Esophagus muscularis mucosa (tissue), 4 donors: ENCODE measurements around the gene PSMD7. TPM values are rescaled to one million over a fixed set of nuclear protein-coding genes. Genes with fewer than 3 reads are reported as not detected.

ENCODE experiments used
- DNase-seq: peaks from one replicate; pipeline ENCODE4 v3.0.0-alpha.2; 2017; ENCODE audit errors: extremely low spot score
- H3K27ac ChIP-seq, 4 donors: fragments of 200-600 bp; sonication (generic); replicated peaks in 1 of 4; 1 replicate in 3 of 4; 2 replicates in 1 of 4; pipeline ENCODE4 v1.5.1; 2016 to 2019; ENCODE audit warnings: mild to moderate bottlenecking in 1 of 4
- H3K27me3 ChIP-seq, 4 donors: fragments of 200-600 bp; sonication (generic); one replicate each; pipeline versions ENCODE4 v1.5.1 to v1.6.0; 2016 to 2019
- H3K36me3 ChIP-seq, 4 donors: fragments of 200-600 bp; sonication (generic); one replicate each; pipeline ENCODE4 v1.5.1; 2016 to 2019
- H3K4me1 ChIP-seq, 4 donors: fragments of 200-600 bp; sonication (generic); one replicate each; pipeline ENCODE4 v1.5.1; 2016 to 2019
- H3K4me3 ChIP-seq, 4 donors: fragments of 200-600 bp; sonication (generic); 1 replicate in 2 of 4; 2 replicates in 2 of 4; pipeline ENCODE4 v1.5.1; 2016 to 2019; ENCODE audit warnings: mild to moderate bottlenecking in 4 of 4, moderate library complexity in 1 of 4
- H3K9me3 ChIP-seq, 4 donors: fragments of 200-600 bp; sonication (generic); 1 replicate in 3 of 4; 2 replicates in 1 of 4; pipeline ENCODE4 v1.5.1; 2016 to 2019
- EP300 ChIP-seq: sonication (generic); formaldehyde crosslinking; IDR thresholded peaks from one replicate; pipeline ENCODE4 v1.6.1; 2017; ENCODE audit warnings: antibody characterized with exemption
- POLR2A ChIP-seq: fragments of 450-650 bp; IDR thresholded peaks from one replicate; pipeline ENCODE4 v1.6.1; 2017; ENCODE audit warnings: antibody characterized with exemption, moderate library complexity, mild to moderate bottlenecking, low read depth
- POLR2AphosphoS5 ChIP-seq, 2 donors: sonication (generic); formaldehyde crosslinking; IDR thresholded peaks; one replicate each; pipeline ENCODE4 v1.6.1; 2017; ENCODE audit warnings: antibody characterized with exemption in 2 of 2
- WGBS: methylation state at CpG from one replicate; pipeline ENCODE4 v1.1.5; 2018; 5-methylcytosine and 5-hydroxymethylcytosine counted together
- intact Hi-C: fragments of 100-400 bp; cut with DNase I; formaldehyde crosslinking; loops from one replicate; pipeline ENCODE4 v1.15.1; 2023
- total RNA-seq, 4 donors: library from RNA; depleted of rRNA; stranded (reverse); fragments of >200 nt; gene quantifications; one replicate each; pipeline versions ENCODE4 v1.1.0 to v1.2.1, GENCODE V29; 2016
- TF ChIP-seq, protein P1 (sequence below), 3 experiments: fragments of 200-600 bp in 2 of 3; fragments of 450-650 bp in 1 of 3; sonication (generic) in 2 of 3; IDR thresholded peaks; one replicate each; pipeline ENCODE4 v1.5.1; 2017 to 2019; ENCODE audit warnings: antibody characterized with exemption in 3 of 3, mild to moderate bottlenecking in 2 of 3, moderate library complexity in 1 of 3

Gene PSMD7
- total RNA-seq, 4 donors from 2014 or later = 75.6 to 94.4 (median 87.7) TPM

DNA sequence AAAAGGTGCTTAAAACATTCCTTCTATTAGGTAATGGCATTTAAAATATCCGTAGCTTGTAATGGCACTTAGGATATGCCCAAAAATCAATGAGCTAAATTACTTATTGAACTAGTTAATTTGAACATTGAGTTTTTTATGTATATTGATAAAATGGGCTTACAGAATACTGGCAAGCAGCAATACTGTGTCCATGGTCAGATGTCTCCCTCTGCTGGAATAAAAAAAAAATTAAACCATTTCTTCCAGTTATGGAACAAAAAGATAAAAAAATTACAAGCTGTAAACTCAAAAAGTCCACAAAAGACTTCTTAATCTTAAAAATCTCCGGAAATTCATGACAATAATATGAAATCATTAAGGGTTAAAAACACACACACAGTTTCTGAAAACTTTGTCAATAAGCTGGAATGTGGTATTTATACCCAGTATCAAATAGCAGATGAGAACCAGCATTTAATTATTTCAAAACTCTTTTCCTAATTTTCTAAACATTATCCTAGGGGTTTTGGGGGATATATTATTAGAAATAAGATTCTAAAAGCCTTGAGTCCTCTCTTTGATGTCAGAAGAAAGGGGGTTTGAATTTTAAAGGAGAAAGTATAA lies 21.5 kb upstream of the PSMD7 start:
- intact Hi-C loops = loop anchor here (10.0 kb wide), 1 partner anchor 210 kb away; no protein-coding TSS in a partner anchor

DNA sequence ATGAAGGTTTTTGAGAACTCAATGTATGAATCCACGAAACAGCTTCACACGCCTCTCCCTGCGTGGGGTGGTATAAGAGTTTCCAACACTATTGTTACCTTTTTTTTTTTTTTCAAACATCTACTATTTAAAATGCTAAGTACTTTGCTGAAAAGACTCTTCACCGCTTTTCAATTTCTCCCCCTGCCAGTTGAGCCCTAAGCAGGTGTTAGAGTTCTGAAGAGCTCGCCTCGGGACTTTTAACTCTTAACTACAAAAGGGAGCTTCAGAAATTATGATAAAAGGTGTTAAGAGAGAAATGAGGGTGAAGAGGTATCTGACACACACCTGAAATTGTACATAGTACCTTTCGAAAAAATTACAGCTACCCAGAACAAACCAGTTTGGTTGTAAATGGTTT lies 20.9 kb upstream of the PSMD7 start:
- Histone ChIP-seq H3K27me3 (no peaks in the 10 kb centered on the region), H3K4me1 (no peaks in the 10 kb centered on the region), H3K27ac (no peak overlapping the region), H3K9me3 (no peaks in the 10 kb centered on the region), H3K36me3 (no peaks in the 10 kb centered on the region), H3K4me3 (no peak overlapping the region)
- no peak for DNase-seq
- WGBS = 65% methylated on average over 7 of the region's 7 CpGs
- intact Hi-C loops = loop anchor here (10.0 kb wide), 1 partner anchor 211 kb away; no protein-coding TSS in a partner anchor
- TF ChIP-seq EP300 = no peak
- no peak for TF ChIP-seq POLR2A
- TF ChIP-seq, protein P1, sequence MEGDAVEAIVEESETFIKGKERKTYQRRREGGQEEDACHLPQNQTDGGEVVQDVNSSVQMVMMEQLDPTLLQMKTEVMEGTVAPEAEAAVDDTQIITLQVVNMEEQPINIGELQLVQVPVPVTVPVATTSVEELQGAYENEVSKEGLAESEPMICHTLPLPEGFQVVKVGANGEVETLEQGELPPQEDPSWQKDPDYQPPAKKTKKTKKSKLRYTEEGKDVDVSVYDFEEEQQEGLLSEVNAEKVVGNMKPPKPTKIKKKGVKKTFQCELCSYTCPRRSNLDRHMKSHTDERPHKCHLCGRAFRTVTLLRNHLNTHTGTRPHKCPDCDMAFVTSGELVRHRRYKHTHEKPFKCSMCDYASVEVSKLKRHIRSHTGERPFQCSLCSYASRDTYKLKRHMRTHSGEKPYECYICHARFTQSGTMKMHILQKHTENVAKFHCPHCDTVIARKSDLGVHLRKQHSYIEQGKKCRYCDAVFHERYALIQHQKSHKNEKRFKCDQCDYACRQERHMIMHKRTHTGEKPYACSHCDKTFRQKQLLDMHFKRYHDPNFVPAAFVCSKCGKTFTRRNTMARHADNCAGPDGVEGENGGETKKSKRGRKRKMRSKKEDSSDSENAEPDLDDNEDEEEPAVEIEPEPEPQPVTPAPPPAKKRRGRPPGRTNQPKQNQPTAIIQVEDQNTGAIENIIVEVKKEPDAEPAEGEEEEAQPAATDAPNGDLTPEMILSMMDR (IDR thresholded peaks at IDR 0.05) = no peak
- TF ChIP-seq POLR2AphosphoS5 (IDR thresholded peaks at IDR 0.05) = no peak

More for the DNA sequence above, 21.5 kb upstream of the PSMD7 start:
- no peak for DNase-seq
- TF ChIP-seq, protein P1 (IDR thresholded peaks at IDR 0.05) = peak in 2 of 3 experiments; percentile 36 to 42
- TF ChIP-seq POLR2AphosphoS5 (IDR thresholded peaks at IDR 0.05) (no peak), POLR2A (no peak), EP300 (no peak)
- no peak overlapping the region for H3K27ac ChIP-seq
- H3K4me1 ChIP-seq = no peaks in the 10 kb centered on the region
- no peak overlapping the region for H3K4me3 ChIP-seq
- no peaks in the 10 kb centered on the region for H3K27me3 ChIP-seq
- H3K36me3 ChIP-seq = no peaks in the 10 kb centered on the region
- WGBS = 35% methylated on average over 2 of the region's 2 CpGs
- H3K9me3 ChIP-seq = no peaks in the 10 kb centered on the region

DNA sequence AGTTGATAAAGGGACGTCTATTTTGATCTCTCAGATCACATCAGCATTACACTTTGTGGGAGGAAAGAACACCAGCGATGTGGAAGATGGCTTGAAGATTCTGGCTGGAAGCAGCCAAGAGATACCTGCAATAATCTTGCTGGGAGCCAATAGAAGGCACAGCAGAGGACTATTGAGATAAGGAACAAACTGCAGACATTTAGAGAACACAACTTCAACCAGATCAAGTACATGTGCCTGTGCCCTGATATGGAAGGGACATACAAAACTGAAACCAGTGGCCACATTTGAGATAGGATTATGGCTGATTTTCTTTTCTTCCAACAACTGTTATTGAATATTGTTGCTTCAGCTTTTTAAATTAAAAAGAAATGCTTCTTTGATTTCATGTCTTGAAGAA lies 18.6 kb upstream of the PSMD7 start:
- no peak overlapping the region for H3K27ac ChIP-seq
- TF ChIP-seq POLR2AphosphoS5 (IDR thresholded peaks at IDR 0.05) (no peak), EP300 (no peak), POLR2A (no peak)
- TF ChIP-seq, protein P1 (IDR thresholded peaks at IDR 0.05) = no peak
- WGBS = 68% methylated on average over 2 of the region's 2 CpGs
- intact Hi-C loops = loop anchor here (10.0 kb wide), 1 partner anchor 213 kb away; no protein-coding TSS in a partner anchor
- H3K4me3 ChIP-seq = no peak overlapping the region
- H3K4me1 ChIP-seq = no peaks in the 10 kb centered on the region
- H3K36me3 ChIP-seq = no peaks in the 10 kb centered on the region
- H3K27me3 ChIP-seq = no peaks in the 10 kb centered on the region
- no peaks in the 10 kb centered on the region for H3K9me3 ChIP-seq
- DNase-seq = no peak

DNA sequence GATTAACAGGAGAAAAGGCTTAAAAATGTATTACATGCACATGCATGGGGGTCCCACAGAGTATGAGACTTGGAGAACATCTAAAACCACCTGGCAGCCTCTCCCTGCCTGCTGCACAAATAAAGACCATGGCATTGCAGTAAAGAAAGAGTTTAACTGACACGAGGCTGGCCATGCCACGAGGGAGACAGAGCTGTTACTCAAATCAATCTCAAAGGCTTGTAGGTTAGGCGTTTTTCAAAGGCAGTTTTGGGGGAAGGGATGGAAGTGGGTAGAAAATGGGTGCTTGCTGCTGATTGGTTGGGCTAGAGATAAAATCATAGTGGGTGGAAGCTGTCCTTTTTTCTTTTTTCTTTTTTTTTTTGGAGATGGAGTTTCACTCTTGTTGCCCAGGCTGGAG lies 17.3 kb upstream of the PSMD7 start:
- DNase-seq = no peak
- TF ChIP-seq EP300 (no peak), POLR2AphosphoS5 (IDR thresholded peaks at IDR 0.05) (no peak), POLR2A (no peak)
- TF ChIP-seq, protein P1 (IDR thresholded peaks at IDR 0.05) = no peak
- no peak overlapping the region for H3K27ac ChIP-seq
- intact Hi-C loops = loop anchor here (10.0 kb wide), 1 partner anchor 214 kb away; no protein-coding TSS in a partner anchor
- no peaks in the 10 kb centered on the region for H3K27me3 ChIP-seq
- no peaks in the 10 kb centered on the region for H3K4me1 ChIP-seq
- WGBS = 85% methylated on average over 3 of the region's 3 CpGs
- H3K36me3 ChIP-seq = no peaks in the 10 kb centered on the region
- H3K9me3 ChIP-seq = no peaks in the 10 kb centered on the region
- H3K4me3 ChIP-seq = no peak overlapping the region

DNA sequence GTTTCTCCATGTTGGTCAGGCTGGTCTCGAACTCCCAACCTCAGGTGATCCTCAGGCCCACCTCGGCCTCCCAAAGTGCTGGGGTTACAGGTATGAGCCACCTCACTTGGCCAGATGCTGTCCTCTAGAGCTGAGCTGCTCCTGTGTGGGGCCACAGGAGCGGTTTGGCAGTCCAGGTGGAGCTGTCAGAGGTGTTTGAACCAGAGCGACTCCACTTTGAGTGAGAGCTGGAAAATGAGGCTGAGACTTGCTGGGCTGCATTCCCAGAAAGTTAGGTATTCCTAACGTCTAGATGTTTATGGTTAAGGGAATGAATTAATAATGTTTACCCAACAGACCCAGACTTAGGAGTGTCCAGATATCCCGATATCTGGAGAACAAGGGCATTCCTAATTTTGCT lies 16.8 kb upstream of the PSMD7 start:
- Histone ChIP-seq H3K4me1 (no peaks in the 10 kb centered on the region), H3K36me3 (no peaks in the 10 kb centered on the region), H3K9me3 (no peaks in the 10 kb centered on the region), H3K27me3 (no peaks in the 10 kb centered on the region), H3K4me3 (no peak overlapping the region), H3K27ac (no peak overlapping the region)
- DNase-seq = no peak
- intact Hi-C loops = loop anchor here (10.0 kb wide), 1 partner anchor 215 kb away; no protein-coding TSS in a partner anchor
- TF ChIP-seq, protein P1 (IDR thresholded peaks at IDR 0.05) = no peak
- no peak for TF ChIP-seq POLR2AphosphoS5 (IDR thresholded peaks at IDR 0.05)
- 50% methylated on average over 6 of the region's 6 CpGs for WGBS
